Measurements from ENCODE around the gene ACKR1. TPM values are rescaled to one million over a fixed set of nuclear protein-coding genes. Genes with fewer than 3 reads are reported as not detected.

ACKR1 gene
- polyA plus RNA-seq, 3 donors = 0.36 to 0.60 (median 0.44) TPM

- no peak for DNase-seq (ENCODE audit: extremely low read depth in 1 of 11, low read depth in 9 of 11, low spot score in 4 of 11)
These were observed 23.2 kb upstream of the ACKR1 start for GRCh38 chr1:159181328-159182024.

DNA sequence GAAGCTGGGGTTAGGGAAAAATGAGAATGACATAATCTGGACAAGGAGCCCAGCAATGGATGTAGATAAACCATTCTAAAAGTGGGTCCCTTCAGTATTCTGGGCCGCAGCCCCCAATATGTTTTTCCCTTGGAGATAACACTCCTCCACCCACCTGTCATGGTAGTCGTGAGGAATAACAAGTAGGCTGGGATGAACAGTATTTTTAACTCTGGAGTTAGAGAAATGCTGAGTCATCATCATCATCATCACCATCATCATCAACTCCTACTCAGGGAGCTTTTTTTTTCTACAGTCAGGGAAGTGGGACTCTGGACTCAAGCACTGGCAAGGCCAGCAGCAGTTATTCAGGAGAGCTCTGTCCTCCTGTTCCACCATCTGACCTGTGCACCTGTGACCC is 20.5 kb upstream of the ACKR1 start:
- DNase-seq (ENCODE audit: extremely low read depth in 1 of 11, low read depth in 9 of 11, low spot score in 4 of 11) = no peak

DNA sequence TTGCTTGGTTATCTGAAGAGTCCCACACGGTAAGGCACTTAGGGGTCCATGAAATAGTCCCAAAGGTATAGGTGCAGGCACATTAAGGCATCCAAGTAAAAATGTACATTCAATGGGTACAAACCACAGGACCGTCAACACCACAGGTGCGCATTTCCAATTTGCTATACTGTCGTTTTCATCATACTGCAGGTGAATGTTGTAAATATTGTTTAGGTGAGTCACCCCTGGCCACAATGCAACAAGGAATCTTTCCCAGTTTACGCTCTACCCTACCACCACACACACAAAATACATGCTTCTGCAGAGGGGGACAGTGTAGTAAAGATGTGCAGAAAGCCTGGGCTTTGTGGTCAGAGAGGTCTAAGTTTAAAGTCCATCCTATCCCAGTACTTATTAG is 19.6 kb upstream of the ACKR1 start:
- no peak for DNase-seq (ENCODE audit: extremely low read depth in 1 of 11, low read depth in 9 of 11, low spot score in 4 of 11)

GRCh38 chr1:159187033-159187432 is 17.6 kb upstream of the ACKR1 start:
- no peak for DNase-seq (ENCODE audit: extremely low read depth in 1 of 11, low read depth in 9 of 11, low spot score in 4 of 11)

GRCh38 chr1:159187647-159188374 is 16.9 kb upstream of the ACKR1 start:
- no peak for DNase-seq (ENCODE audit: extremely low read depth in 1 of 11, low read depth in 9 of 11, low spot score in 4 of 11)

DNA sequence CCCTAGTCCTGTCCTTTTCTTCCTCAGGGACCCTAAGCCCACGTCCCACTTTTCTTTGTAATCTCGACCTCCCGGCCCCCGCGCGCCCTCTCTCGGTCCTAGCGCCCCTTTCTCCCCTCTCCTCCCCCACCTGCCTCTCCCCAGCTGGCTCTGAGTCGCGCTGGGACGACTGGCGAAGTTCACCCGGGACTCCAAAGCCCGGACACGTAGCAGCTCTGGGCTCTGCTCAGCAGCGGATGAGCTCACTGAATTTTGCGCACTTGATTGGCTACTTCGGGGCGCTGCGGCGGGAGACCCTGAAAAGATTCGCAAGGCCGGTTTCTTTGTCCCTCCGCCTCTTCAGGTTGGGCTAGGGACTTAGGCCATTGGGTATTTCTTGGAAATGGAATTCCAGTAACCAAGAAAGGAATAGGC is 16.3 kb upstream of the ACKR1 start:
- DNase-seq (ENCODE audit: extremely low read depth in 1 of 11, low read depth in 9 of 11, low spot score in 4 of 11) = peak in 8 of 11 donors; percentile 15 to 62 (median 36)

GRCh38 chr1:159190441-159190840 is 14.2 kb upstream of the ACKR1 start:
- no peak for DNase-seq (ENCODE audit: extremely low read depth in 1 of 11, low read depth in 9 of 11, low spot score in 4 of 11)

DNA sequence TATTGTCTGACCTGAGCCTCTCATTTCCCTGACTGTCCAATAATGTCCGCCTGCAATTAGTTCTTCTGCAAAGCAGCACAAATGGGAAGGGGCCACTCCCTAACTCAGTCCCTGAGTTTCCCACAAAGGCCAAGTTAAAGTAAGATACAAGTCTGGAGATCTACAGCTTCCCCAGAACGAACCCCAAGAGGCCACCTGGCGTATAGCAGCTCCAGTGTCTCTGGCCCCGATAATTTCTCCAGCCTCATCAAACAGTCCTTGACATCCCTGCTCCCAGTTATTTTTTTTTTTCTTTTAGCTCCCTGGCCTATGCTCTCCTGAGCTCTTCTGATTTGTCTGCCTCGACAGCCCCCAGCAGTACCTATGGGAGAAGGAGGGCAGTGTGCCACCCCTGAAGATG is 8.1 kb upstream of the ACKR1 start:
- DNase-seq (ENCODE audit: extremely low read depth in 1 of 11, low read depth in 9 of 11, low spot score in 4 of 11) = no peak

DNA sequence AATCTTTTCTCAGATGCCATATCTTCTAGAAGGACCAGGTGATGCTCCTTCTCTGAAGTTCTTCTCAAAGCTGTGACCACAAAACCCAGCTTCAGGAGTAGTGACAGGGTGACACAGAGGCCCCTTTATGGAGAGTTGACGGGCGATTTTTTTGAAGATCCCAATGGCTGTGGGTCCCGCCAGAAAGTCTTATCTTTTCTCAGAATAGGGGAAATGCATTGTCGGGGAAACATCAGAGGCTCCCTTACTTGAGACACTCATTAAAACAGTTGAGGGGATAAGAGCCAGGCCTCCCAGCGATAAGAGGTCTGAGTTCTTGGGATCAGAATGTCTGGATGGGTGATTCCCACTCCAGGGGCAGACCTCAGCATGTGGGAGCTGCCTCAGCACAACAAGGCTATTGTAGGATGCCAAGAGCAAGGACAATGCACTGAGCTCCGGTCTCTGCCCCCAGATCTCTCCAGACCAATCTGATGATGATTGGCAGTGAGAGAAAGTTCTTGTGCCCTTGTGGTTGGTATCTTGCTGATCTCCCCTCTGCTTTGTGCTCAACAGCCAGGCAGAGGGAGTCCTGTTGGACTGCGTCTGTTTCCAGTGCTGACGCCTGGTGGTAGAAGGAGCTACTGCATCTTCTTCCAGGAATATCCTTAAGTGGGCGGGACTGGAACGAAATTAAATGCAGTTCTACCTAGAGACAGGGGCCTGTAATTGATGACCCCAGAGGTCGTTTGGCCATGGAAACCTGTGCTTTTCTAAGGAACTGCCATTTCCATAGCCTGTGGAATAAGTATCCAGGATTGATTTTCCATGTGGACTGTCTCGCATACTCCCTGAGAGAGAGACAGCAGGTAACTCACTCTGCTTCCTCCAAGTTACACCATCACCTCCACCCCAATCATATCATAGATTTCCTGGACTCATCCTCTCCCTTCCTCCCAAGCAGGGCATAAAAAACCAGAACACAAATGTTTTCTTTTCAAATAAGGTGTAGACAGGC is 6.8 kb upstream of the ACKR1 start:
- DNase-seq (ENCODE audit: extremely low read depth in 1 of 11, low read depth in 9 of 11, low spot score in 4 of 11) = peak in 10 of 11 donors; percentile 26 to 67 (median 42)

DNA sequence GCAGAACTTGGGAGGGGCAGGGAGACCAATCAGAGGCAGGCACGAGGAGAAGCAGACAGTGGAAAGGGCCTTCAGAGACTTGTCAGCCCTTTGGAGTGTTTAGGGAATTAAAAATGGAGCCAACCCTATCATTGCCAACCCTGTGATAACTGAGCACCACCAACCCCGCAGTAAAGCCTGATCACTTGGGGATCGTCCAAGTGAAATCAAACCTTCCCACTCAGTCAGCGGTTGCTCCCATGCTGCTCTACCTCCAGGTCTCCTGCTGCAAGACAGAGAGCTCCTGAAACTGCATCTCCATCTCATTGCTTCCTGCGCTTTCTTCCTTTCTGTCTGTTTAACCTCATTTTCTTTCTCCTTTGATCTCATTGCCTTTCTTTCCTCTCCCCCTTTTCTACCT is 4.8 kb upstream of the ACKR1 start:
- DNase-seq (ENCODE audit: extremely low read depth in 1 of 11, low read depth in 9 of 11, low spot score in 4 of 11) = no peak

GRCh38 chr1:159200769-159201168 is 3.9 kb upstream of the ACKR1 start:
- no peak for DNase-seq (ENCODE audit: extremely low read depth in 1 of 11, low read depth in 9 of 11, low spot score in 4 of 11)

- no peak for DNase-seq (ENCODE audit: extremely low read depth in 1 of 11, low read depth in 9 of 11, low spot score in 4 of 11)
These were observed 3.0 kb upstream of the ACKR1 start for GRCh38 chr1:159201642-159202041.

- DNase-seq (ENCODE audit: extremely low read depth in 1 of 11, low read depth in 9 of 11, low spot score in 4 of 11) = no peak
These were observed 1.1 kb upstream of the ACKR1 start for GRCh38 chr1:159203610-159204009.

GRCh38 chr1:159205225-159205624 is 550 bp downstream of the ACKR1 start:
- DNase-seq (ENCODE audit: extremely low read depth in 1 of 11, low read depth in 9 of 11, low spot score in 4 of 11) = no peak

GRCh38 chr1:159206110-159206509 is 1.4 kb downstream of the ACKR1 start:
- DNase-seq (ENCODE audit: extremely low read depth in 1 of 11, low read depth in 9 of 11, low spot score in 4 of 11) = no peak

DNA sequence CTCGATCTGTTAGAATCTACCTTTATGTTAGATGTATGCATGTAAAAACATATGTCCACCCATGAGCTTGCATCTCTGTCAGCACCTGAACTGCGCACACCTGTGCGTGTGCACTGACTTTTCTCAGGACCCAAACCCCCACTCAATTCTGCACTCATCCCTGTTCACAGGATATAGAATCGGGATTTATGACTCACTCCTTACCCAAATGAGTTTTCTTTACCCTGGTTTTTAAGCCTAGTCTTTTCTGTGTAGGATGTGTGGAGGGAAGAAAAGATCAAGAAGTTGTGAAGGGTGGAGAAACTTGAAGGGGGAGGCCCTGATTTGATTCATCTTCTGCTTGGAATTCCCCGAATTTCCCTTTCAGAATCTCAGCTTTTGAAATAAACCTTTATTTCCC is 2.4 kb downstream of the ACKR1 start:
- DNase-seq (ENCODE audit: extremely low read depth in 1 of 11, low read depth in 9 of 11, low spot score in 4 of 11) = no peak

GRCh38 chr1:159207774-159208173 is 3.1 kb downstream of the ACKR1 start:
- DNase-seq (ENCODE audit: extremely low read depth in 1 of 11, low read depth in 9 of 11, low spot score in 4 of 11) = no peak

GRCh38 chr1:159208175-159208825 is 3.6 kb downstream of the ACKR1 start:
- no peak for DNase-seq (ENCODE audit: extremely low read depth in 1 of 11, low read depth in 9 of 11, low spot score in 4 of 11)

GRCh38 chr1:159209061-159209460 is 4.4 kb downstream of the ACKR1 start:
- DNase-seq (ENCODE audit: extremely low read depth in 1 of 11, low read depth in 9 of 11, low spot score in 4 of 11) = no peak

Measured in renal cortex interstitium (tissue), 11 donors.